Measurements from ENCODE around the gene ARSD.
"Not testable (repeated sequence)": the region's sequence is repeated elsewhere in the genome, so short reads cannot be mapped to it uniquely, and the experiment has no call there.

The ARSD gene

GRCh38 chrX:2928583-2929434 lies at the start of gene ARSD:
TSS of gene ARSD (minus strand) at chrX:2929339. CDS start at chrX:2929275, 64 bp downstream.
- DNase-seq (ENCODE audit: low read depth in 2 of 2) = peak; percentile 6 to 57

GRCh38 chrX:2978639-2979038 lies 49.5 kb upstream of the ARSD start:
- not testable (repeated sequence) for DNase-seq (ENCODE audit: low read depth in 2 of 2)

GRCh38 chrX:2974961-2975360 lies 45.8 kb upstream of the ARSD start:
- DNase-seq (ENCODE audit: low read depth in 2 of 2) = no peak

GRCh38 chrX:2972391-2972790 lies 43.3 kb upstream of the ARSD start:
- DNase-seq (ENCODE audit: low read depth in 2 of 2) = no peak

- DNase-seq (ENCODE audit: low read depth in 2 of 2) = no peak
These were observed 39.9 kb upstream of the ARSD start for GRCh38 chrX:2969021-2969420.

GRCh38 chrX:2967998-2968909 lies 39.1 kb upstream of the ARSD start:
- no peak for DNase-seq (ENCODE audit: low read depth in 2 of 2)

- DNase-seq (ENCODE audit: low read depth in 2 of 2) = no peak
These were observed 38.4 kb upstream of the ARSD start for GRCh38 chrX:2967584-2967983.

- DNase-seq (ENCODE audit: low read depth in 2 of 2) = no peak
These were observed 37.9 kb upstream of the ARSD start for GRCh38 chrX:2967012-2967411.

- no peak for DNase-seq (ENCODE audit: low read depth in 2 of 2)
These were observed 36.8 kb upstream of the ARSD start for GRCh38 chrX:2965965-2966364.

- DNase-seq (ENCODE audit: low read depth in 2 of 2) = not testable (repeated sequence)
These were observed 35.1 kb upstream of the ARSD start for GRCh38 chrX:2963992-2964794.

- DNase-seq (ENCODE audit: low read depth in 2 of 2) = not testable (repeated sequence)
These were observed 34.3 kb upstream of the ARSD start for GRCh38 chrX:2963449-2963848.

GRCh38 chrX:2962381-2962780 lies 33.2 kb upstream of the ARSD start:
- no peak for DNase-seq (ENCODE audit: low read depth in 2 of 2)

GRCh38 chrX:2960861-2961515 lies 31.8 kb upstream of the ARSD start:
- no peak for DNase-seq (ENCODE audit: low read depth in 2 of 2)

GRCh38 chrX:2958199-2958598 lies 29.1 kb upstream of the ARSD start:
- DNase-seq (ENCODE audit: low read depth in 2 of 2) = no peak

GRCh38 chrX:2955838-2956237 lies 26.7 kb upstream of the ARSD start:
- no peak for DNase-seq (ENCODE audit: low read depth in 2 of 2)

GRCh38 chrX:2955281-2955680 lies 26.1 kb upstream of the ARSD start:
- no peak for DNase-seq (ENCODE audit: low read depth in 2 of 2)

- DNase-seq (ENCODE audit: low read depth in 2 of 2) = no peak
These were observed 25.4 kb upstream of the ARSD start for GRCh38 chrX:2954541-2954940.

- not testable (repeated sequence) for DNase-seq (ENCODE audit: low read depth in 2 of 2)
These were observed 8.8 kb upstream of the ARSD start for GRCh38 chrX:2937942-2938341.

GRCh38 chrX:2934715-2935710 lies 5.9 kb upstream of the ARSD start:
- DNase-seq (ENCODE audit: low read depth in 2 of 2) = no peak
